HEK293T (cell line): ENCODE data around the gene ADAMTSL2.

Source experiments
- CTCF ChIA-PET: fragments of 350-600 bp; formaldehyde crosslinking; extraction: SDS; loops from one replicate; lab custom pipeline; 2021; ENCODE audit warnings: antibody characterized with exemption, inconsistent platforms; lab: Yijun Ruan, JAX
- POLR2A ChIA-PET: fragments of 350-600 bp; formaldehyde crosslinking; extraction: SDS; loops from one replicate; lab custom pipeline; 2020; ENCODE audit warnings: antibody characterized with exemption, inconsistent platforms; lab: Yijun Ruan, JAX
- DNase-seq: peaks from one replicate; pipeline ENCODE4 v3.0.0; 2012; ENCODE audit warnings: mixed read lengths; ENCODE audit errors: extremely low spot score
- ARNT ChIP-seq: fragments of 450-650 bp; IDR thresholded peaks from 2 replicates; pipeline ENCODE4 v1.6.1; 2017; ENCODE audit warnings: mild to moderate bottlenecking
- BHLHE40 ChIP-seq: fragments of 450-650 bp; IDR thresholded peaks from 2 replicates; pipeline ENCODE4 v1.6.1; 2016; ENCODE audit warnings: mild to moderate bottlenecking, moderate library complexity, borderline replicate concordance
- CTBP1 ChIP-seq: fragments of 450-650 bp; IDR thresholded peaks from 2 replicates; pipeline ENCODE4 v1.6.1; 2016; ENCODE audit warnings: borderline replicate concordance
- ELF4 ChIP-seq: fragments of 450-650 bp; IDR thresholded peaks from 2 replicates; pipeline ENCODE4 v1.6.1; 2017; ENCODE audit warnings: antibody characterized with exemption
- FOXA1 ChIP-seq: fragments of 450-650 bp; IDR thresholded peaks from 2 replicates; pipeline ENCODE4 v1.6.1; 2016; ENCODE audit warnings: mild to moderate bottlenecking
- FOXK2 ChIP-seq: fragments of 450-650 bp; IDR thresholded peaks from 2 replicates; pipeline ENCODE4 v1.6.1; 2016; ENCODE audit warnings: mild to moderate bottlenecking
- FOXM1 ChIP-seq: fragments of 450-650 bp; IDR thresholded peaks from 2 replicates; pipeline ENCODE4 v1.6.1; 2017; ENCODE audit warnings: mild to moderate bottlenecking, borderline replicate concordance
- HDGF ChIP-seq: fragments of 450-650 bp; IDR thresholded peaks from 2 replicates; pipeline ENCODE4 v1.6.1; 2017; ENCODE audit warnings: antibody characterized with exemption, borderline replicate concordance
- L3MBTL2 ChIP-seq: fragments of 450-650 bp; conservative IDR thresholded peaks from 2 replicates; pipeline ENCODE4 v1.6.1; 2016; ENCODE audit warnings: mild to moderate bottlenecking
- LEF1 ChIP-seq: fragments of 450-650 bp; IDR thresholded peaks from 2 replicates; pipeline ENCODE4 v1.6.1; 2017; ENCODE audit warnings: mild to moderate bottlenecking, borderline replicate concordance
- NFRKB ChIP-seq: fragments of 450-650 bp; IDR thresholded peaks from 2 replicates; pipeline ENCODE4 v1.6.1; 2016; ENCODE audit warnings: mild to moderate bottlenecking, moderate library complexity
- SP1 ChIP-seq: fragments of 450-650 bp; IDR thresholded peaks from 2 replicates; pipeline ENCODE4 v1.6.1; 2017
- SUZ12 ChIP-seq: fragments of 450-650 bp; IDR thresholded peaks from 2 replicates; pipeline ENCODE4 v1.6.1; 2016; ENCODE audit warnings: mild to moderate bottlenecking
- TARDBP ChIP-seq: fragments of 450-650 bp; IDR thresholded peaks from 2 replicates; pipeline ENCODE4 v1.6.1; 2016
- ZNF384 ChIP-seq: fragments of 450-650 bp; IDR thresholded peaks from 2 replicates; pipeline ENCODE4 v1.6.1; 2016
- TF ChIP-seq, protein P1 (sequence below): fragments of 450-650 bp; IDR thresholded peaks from 2 replicates; pipeline ENCODE4 v1.6.1; 2016

Gene ADAMTSL2

GRCh38 chr9:133490201-133490681 lies 44.3 kb upstream of the ADAMTSL2 start:
- TF ChIP-seq CTBP1 (no peak), ARNT (no peak), LEF1 (no peak), ELF4 (no peak), ZNF384 (no peak), L3MBTL2 (no peak), FOXA1 (no peak), SUZ12 (no peak)
- TF ChIP-seq, protein P1, sequence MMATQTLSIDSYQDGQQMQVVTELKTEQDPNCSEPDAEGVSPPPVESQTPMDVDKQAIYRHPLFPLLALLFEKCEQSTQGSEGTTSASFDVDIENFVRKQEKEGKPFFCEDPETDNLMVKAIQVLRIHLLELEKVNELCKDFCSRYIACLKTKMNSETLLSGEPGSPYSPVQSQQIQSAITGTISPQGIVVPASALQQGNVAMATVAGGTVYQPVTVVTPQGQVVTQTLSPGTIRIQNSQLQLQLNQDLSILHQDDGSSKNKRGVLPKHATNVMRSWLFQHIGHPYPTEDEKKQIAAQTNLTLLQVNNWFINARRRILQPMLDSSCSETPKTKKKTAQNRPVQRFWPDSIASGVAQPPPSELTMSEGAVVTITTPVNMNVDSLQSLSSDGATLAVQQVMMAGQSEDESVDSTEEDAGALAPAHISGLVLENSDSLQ = no peak
- CTCF ChIA-PET = no interaction called here
- POLR2A ChIA-PET = interaction anchor here (1.0 kb wide), 1 partner anchor 135 kb away, joined by 3 read pairs; no protein-coding TSS in a partner anchor
- DNase-seq = no peak

- TF ChIP-seq NFRKB = no peak
- no peak for TF ChIP-seq FOXA1
- TF ChIP-seq L3MBTL2 = no peak
- TF ChIP-seq TARDBP = no peak
- TF ChIP-seq ZNF384 = no peak
- no peak for TF ChIP-seq ELF4
- TF ChIP-seq ARNT = no peak
- no peak for TF ChIP-seq FOXM1
- ChIA-PET POLR2A (interaction anchor here (1.0 kb wide), 1 partner anchor 136 kb away, joined by 3 read pairs; no protein-coding TSS in a partner anchor), CTCF (interaction anchor here (0.6 to 0.7 kb wide), 2 partner anchors 13 to 149 kb away, joined by 3 read pairs; no protein-coding TSS in a partner anchor)
- no peak for DNase-seq
Measured at GRCh38 chr9:133490865-133491655, 43.4 kb upstream of the ADAMTSL2 start.

DNA sequence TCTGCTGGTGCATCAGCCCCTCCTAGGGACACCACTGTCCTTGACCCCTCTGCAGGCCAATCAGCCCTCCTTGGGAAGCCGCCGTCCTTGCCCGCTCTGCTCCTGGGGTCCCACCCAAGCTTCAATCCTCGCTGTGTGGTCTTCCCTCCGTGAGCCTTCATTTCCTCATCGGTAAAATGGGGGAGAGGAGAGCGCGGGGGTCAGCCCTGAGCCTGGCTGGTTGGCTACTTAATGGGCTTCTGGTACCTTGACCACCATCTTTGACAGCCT lies 42.9 kb upstream of the ADAMTSL2 start:
- ChIA-PET CTCF (no interaction called here), POLR2A (no interaction called here)

DNA sequence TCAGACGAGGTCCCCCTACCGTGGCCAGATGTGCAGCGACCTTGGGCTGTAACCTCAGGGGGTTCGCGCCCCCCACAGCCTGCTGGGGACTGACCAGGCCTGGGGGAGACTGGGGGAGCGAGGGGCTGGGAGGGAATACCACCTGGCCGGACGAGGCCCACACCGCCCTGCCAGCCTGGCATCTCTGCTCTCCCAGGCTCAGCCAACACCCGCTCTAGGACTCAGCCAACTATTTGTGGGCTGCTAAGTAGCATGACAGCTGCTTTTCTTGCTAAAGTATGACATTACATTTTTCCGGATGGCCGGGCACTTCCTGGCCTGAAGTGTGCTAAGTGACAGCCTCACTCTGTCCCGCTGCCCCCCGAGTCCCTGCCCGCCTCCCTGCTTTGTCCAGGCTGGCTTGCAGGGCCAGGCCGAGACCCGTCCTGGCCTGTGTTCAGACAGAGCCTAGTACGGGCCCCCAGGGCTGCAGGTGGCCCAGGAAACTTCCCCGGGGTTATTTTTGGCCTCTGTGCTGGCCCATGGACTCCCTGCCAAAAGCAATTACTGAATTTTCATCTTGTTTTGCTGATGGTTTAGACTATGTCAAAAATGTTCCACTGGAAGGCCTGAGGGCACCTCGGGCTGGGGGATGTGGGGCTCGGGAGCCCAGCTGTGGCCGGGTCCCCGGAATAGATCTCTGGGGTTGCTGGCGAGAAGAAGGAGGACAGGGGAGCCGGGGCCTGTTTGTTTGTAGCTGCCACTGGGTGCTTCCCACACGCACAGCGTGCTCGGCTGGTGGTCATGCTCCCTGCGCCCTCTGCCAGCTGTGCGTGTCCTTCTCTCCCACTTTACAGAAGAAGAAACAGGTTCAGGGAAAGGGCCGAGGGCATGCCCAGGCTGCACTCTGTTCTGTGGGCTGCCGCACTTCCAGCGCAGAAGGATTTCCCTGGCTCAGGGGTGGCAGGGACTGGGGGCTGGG lies 42.2 kb upstream of the ADAMTSL2 start:
- CTCF ChIA-PET = no interaction called here
- no peak for DNase-seq
- POLR2A ChIA-PET = no interaction called here
- TF ChIP-seq, protein P1 = no peak
- TF ChIP-seq ARNT (no peak), FOXK2 (no peak), NFRKB (no peak), FOXM1 (no peak), BHLHE40 (no peak), ZNF384 (no peak), L3MBTL2 (no peak)

More for the DNA sequence above, 42.9 kb upstream of the ADAMTSL2 start:
- DNase-seq = no peak
- TF ChIP-seq CTBP1 (no peak), SUZ12 (no peak), FOXA1 (no peak), ZNF384 (no peak), FOXK2 (no peak), FOXM1 (no peak), BHLHE40 (no peak), ARNT (no peak), TARDBP (no peak), SP1 (no peak), LEF1 (no peak), HDGF (no peak), L3MBTL2 (no peak), ELF4 (no peak), NFRKB (no peak)
- TF ChIP-seq, protein P1 = no peak

GRCh38 chr9:133493428-133493827 lies 41.1 kb upstream of the ADAMTSL2 start:
- no peak for TF ChIP-seq HDGF
- TF ChIP-seq SP1 = no peak
- no peak for TF ChIP-seq CTBP1
- no peak for TF ChIP-seq ARNT
- TF ChIP-seq, protein P1 = no peak
- no peak for TF ChIP-seq TARDBP
- no peak for TF ChIP-seq LEF1
- no peak for TF ChIP-seq FOXK2
- no peak for TF ChIP-seq NFRKB
- no peak for TF ChIP-seq FOXM1
- no peak for TF ChIP-seq ZNF384
- TF ChIP-seq FOXA1 = no peak
- TF ChIP-seq L3MBTL2 = no peak
- no peak for DNase-seq
- POLR2A ChIA-PET = no interaction called here
- CTCF ChIA-PET = no interaction called here
